ENCODE results near the gene NAB1. TPM values are rescaled to one million over a fixed set of nuclear protein-coding genes. Genes with fewer than 3 reads are reported as not detected.

The NAB1 gene
- total RNA-seq, 2 experiments from 2014 or later: 33.0 to 36.3 TPM

GRCh38 chr2:190717764-190718651 is 69.1 kb downstream of the NAB1 start:
- DNase-seq (no peak), ATAC-seq (ENCODE audit: low read depth) (no peak)
- H3K4me1 Mint-ChIP-seq: peaks cover 14% of the 10 kb centered on the region
- POLR2A ChIA-PET: no interaction called here
- H3K27me3 Mint-ChIP-seq: no peaks in the 10 kb centered on the region
- no peaks in the 10 kb centered on the region for H3K9me3 Mint-ChIP-seq
- no peak overlapping the region for H3K27ac Mint-ChIP-seq
- H3K4me3 Mint-ChIP-seq: no peak overlapping the region
- H3K36me3 Mint-ChIP-seq: no peaks in the 10 kb centered on the region

DNA sequence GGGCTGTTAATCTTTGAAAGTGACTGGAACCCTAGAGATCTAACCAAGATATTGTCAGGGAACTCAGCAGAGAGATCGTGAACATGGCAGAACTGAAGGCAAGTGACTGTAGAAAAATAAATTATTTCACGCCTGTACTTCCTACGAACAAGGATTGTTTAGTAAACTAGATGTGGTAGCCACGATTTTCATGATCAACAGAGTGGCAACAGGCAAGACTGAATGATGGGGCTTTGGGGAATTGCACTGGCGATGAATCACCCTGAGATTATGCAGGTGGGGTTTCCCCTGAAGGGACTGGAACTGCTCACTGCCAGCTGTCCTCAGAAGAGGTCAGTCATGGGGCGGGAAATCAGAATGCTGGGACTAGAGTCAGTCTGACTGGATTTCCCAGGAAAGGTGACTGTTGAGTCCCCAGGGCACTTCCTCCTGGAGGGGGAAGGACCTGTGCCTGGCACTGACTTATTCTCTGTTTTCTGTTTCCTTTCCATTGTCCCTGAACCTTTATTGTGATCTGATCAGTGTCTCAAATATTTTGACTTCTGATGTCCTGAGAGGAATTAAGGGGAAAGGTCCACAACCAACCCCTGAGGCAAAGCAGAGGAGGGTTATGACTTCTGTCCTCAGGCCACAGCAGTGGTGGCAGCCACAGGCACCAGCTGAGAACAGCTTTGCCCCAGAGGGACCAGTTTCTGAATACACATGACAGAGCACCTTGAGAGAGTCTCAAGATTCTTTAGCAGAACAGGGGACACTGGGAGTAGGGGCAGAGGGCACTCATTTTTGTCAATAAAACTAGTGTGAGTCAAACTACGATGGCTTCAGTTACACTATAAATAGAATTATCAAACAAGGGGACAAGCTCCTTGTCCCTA is 70.0 kb downstream of the NAB1 start:
- no peaks in the 10 kb centered on the region for H3K27me3 Mint-ChIP-seq
- POLR2A ChIA-PET: no interaction called here
- H3K9me3 Mint-ChIP-seq: no peaks in the 10 kb centered on the region
- no peak overlapping the region for H3K4me3 Mint-ChIP-seq
- H3K4me1 Mint-ChIP-seq: peaks cover 16% of the 10 kb centered on the region
- H3K27ac Mint-ChIP-seq: no peak overlapping the region
- DNase-seq (no peak), ATAC-seq (ENCODE audit: low read depth) (no peak)
- H3K36me3 Mint-ChIP-seq: no peaks in the 10 kb centered on the region

DNA sequence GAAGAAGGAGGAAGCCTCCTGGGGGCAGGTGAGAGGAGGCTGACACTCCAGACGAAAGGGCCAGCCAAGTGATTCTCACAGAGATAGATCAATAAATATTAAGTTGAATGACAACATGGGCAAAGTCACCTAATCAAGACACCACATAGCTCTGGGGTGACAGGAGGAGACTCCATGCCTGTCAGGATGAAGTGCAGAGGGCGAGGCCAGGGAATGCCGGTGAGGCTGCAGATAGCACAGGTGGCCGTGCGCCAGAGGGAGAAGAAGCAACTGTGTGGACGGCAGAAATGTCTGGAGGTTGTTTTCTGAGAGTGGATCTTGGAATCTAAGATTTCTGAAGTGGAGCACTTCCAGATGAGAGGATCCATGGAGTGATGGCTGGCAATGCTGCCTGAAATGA is 71.4 kb downstream of the NAB1 start:
- no peak for ATAC-seq (ENCODE audit: low read depth)
- peaks cover 16% of the 10 kb centered on the region for H3K4me1 Mint-ChIP-seq
- POLR2A ChIA-PET: no interaction called here
- H3K36me3 Mint-ChIP-seq: no peaks in the 10 kb centered on the region
- H3K9me3 Mint-ChIP-seq: no peaks in the 10 kb centered on the region
- no peaks in the 10 kb centered on the region for H3K27me3 Mint-ChIP-seq
- no peak overlapping the region for H3K27ac Mint-ChIP-seq
- H3K4me3 Mint-ChIP-seq: no peak overlapping the region
- DNase-seq: no peak

GRCh38 chr2:190720691-190721090 is 71.8 kb downstream of the NAB1 start:
- Mint-ChIP-seq H3K27me3 (no peaks in the 10 kb centered on the region), H3K4me1 (peaks cover 16% of the 10 kb centered on the region), H3K4me3 (no peak overlapping the region), H3K36me3 (no peaks in the 10 kb centered on the region), H3K9me3 (no peaks in the 10 kb centered on the region), H3K27ac (no peak overlapping the region)
- no peak for DNase-seq
- POLR2A ChIA-PET: no interaction called here
- ATAC-seq (ENCODE audit: low read depth): no peak

GRCh38 chr2:190722061-190722759 is 73.3 kb downstream of the NAB1 start:
- Mint-ChIP-seq H3K36me3 (no peaks in the 10 kb centered on the region), H3K9me3 (no peaks in the 10 kb centered on the region), H3K4me1 (peaks cover 16% of the 10 kb centered on the region), H3K27me3 (no peaks in the 10 kb centered on the region), H3K27ac (no peak overlapping the region), H3K4me3 (no peak overlapping the region)
- ATAC-seq (ENCODE audit: low read depth): peak; percentile 38
- POLR2A ChIA-PET: no interaction called here
- no peak for DNase-seq

GRCh38 chr2:190722835-190723234 is 74.0 kb downstream of the NAB1 start:
- DNase-seq: no peak
- no peaks in the 10 kb centered on the region for H3K36me3 Mint-ChIP-seq

GRCh38 chr2:190723397-190724090 is 74.7 kb downstream of the NAB1 start:
- POLR2A ChIA-PET: no interaction called here
- no peak for DNase-seq
- H3K27ac Mint-ChIP-seq: no peak overlapping the region
- H3K36me3 Mint-ChIP-seq: no peaks in the 10 kb centered on the region
- peaks cover 12% of the 10 kb centered on the region for H3K4me1 Mint-ChIP-seq
- no peaks in the 10 kb centered on the region for H3K27me3 Mint-ChIP-seq
- ATAC-seq (ENCODE audit: low read depth): no peak
- H3K9me3 Mint-ChIP-seq: peaks cover 3% of the 10 kb centered on the region
- H3K4me3 Mint-ChIP-seq: no peak overlapping the region

More at GRCh38 chr2:190722835-190723234, 74.0 kb downstream of the NAB1 start:
- Mint-ChIP-seq H3K27me3 (no peaks in the 10 kb centered on the region), H3K27ac (no peak overlapping the region), H3K4me1 (peaks cover 16% of the 10 kb centered on the region), H3K9me3 (no peaks in the 10 kb centered on the region), H3K4me3 (no peak overlapping the region)
- peak; percentile 27 for ATAC-seq (ENCODE audit: low read depth)
- POLR2A ChIA-PET: no interaction called here

DNA sequence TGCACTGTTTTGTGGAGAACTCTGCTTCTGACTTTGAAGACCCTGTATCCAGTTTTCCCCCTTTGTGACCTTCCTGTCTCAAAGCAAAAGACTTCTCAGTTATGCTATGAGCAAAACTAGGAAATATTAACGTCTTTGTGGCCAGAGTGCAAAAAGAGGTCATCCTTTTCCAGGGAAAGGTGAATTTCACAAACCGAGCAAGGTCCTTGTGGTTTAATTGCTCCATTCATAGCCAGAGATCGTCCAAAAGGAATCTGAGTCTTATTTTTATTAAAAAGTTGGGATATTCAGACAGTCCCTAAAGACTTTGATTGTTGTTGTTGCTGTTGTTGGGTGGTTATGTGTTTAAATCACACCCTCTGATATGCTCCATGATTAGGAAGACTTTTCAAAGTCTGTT is 77.4 kb downstream of the NAB1 start:
- no peak for DNase-seq
- ATAC-seq (ENCODE audit: low read depth): no peak
- no peaks in the 10 kb centered on the region for H3K36me3 Mint-ChIP-seq
- no peaks in the 10 kb centered on the region for H3K27me3 Mint-ChIP-seq
- no peak overlapping the region for H3K27ac Mint-ChIP-seq
- H3K9me3 Mint-ChIP-seq: peaks cover 6% of the 10 kb centered on the region
- H3K4me1 Mint-ChIP-seq: peaks cover 10% of the 10 kb centered on the region
- POLR2A ChIA-PET: no interaction called here
- H3K4me3 Mint-ChIP-seq: no peak overlapping the region

DNA sequence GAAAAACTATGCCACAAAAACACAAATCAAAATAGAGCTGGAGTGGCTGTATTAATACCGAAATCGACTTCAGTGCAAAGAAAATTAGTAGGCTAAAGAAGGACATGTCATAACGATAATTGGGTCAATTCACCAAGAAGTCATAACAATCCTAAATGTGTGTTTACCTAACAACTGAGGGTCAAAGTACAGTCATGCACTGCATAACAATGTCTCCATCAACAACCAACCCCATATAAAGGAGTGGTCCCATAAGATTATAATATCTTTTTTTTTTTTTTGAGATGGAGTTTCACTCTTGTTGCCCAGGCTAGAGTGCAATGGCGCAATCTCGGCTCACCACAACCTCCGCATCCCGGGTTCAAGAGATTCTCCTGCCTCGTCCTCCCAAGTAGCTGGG is 87.5 kb downstream of the NAB1 start:
- POLR2A ChIA-PET: no interaction called here
- no peak for DNase-seq
- no peak for ATAC-seq (ENCODE audit: low read depth)
- Mint-ChIP-seq H3K4me3 (no peak overlapping the region), H3K27me3 (peaks cover 5% of the 10 kb centered on the region), H3K9me3 (peaks cover 1% of the 10 kb centered on the region), H3K4me1 (no peaks in the 10 kb centered on the region), H3K36me3 (peaks cover 2% of the 10 kb centered on the region), H3K27ac (no peak overlapping the region)

DNA sequence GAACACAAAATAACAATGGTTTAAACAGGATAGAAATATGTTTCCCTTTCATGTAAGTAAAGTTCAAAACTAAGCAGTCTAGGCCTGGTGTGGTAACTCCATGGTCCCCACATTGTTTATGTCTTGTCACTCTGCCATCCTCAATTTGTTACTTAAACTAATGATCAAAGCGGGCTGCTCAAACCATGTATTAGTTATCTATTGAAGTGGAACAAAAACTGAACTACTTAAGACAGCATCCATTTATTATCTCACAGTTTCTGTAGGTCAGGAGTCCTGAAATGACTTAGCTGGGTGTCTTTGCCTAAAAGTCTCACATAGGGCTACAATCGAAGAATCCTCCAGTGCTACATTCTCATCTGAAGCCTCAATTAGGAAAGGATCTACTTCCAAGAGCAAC is 91.6 kb downstream of the NAB1 start:
- Mint-ChIP-seq H3K36me3 (peaks cover 6% of the 10 kb centered on the region), H3K4me3 (no peak overlapping the region), H3K4me1 (no peaks in the 10 kb centered on the region), H3K9me3 (no peaks in the 10 kb centered on the region), H3K27me3 (peaks cover 8% of the 10 kb centered on the region), H3K27ac (no peak overlapping the region)
- POLR2A ChIA-PET: no interaction called here
- DNase-seq (no peak), ATAC-seq (ENCODE audit: low read depth) (no peak)
